KOPT-K1 (cell line): ENCODE data around the gene AKIP1.

Experiments
- H3K27ac ChIP-seq: fragments of 200-600 bp; sonication (generic); 2 replicates; pipeline ENCODE4 v1.5.1; 2016; ENCODE audit warnings: antibody characterized with exemption, mild to moderate bottlenecking, low read depth, low read length; ENCODE audit not compliant: poor library complexity, severe bottlenecking
- H3K36me3 ChIP-seq: fragments of 200-600 bp; sonication (generic); 2 replicates; pipeline ENCODE4 v1.5.1; 2017; ENCODE audit warnings: antibody characterized with exemption, mild to moderate bottlenecking, low read length, moderate library complexity; ENCODE audit not compliant: insufficient read depth
- H3K9me3 ChIP-seq: fragments of 200-600 bp; sonication (generic); 2 replicates; pipeline ENCODE4 v1.5.1; 2017; ENCODE audit warnings: antibody characterized with exemption, low read length, mild to moderate bottlenecking; ENCODE audit not compliant: insufficient read depth, poor library complexity, severe bottlenecking

The AKIP1 gene

DNA sequence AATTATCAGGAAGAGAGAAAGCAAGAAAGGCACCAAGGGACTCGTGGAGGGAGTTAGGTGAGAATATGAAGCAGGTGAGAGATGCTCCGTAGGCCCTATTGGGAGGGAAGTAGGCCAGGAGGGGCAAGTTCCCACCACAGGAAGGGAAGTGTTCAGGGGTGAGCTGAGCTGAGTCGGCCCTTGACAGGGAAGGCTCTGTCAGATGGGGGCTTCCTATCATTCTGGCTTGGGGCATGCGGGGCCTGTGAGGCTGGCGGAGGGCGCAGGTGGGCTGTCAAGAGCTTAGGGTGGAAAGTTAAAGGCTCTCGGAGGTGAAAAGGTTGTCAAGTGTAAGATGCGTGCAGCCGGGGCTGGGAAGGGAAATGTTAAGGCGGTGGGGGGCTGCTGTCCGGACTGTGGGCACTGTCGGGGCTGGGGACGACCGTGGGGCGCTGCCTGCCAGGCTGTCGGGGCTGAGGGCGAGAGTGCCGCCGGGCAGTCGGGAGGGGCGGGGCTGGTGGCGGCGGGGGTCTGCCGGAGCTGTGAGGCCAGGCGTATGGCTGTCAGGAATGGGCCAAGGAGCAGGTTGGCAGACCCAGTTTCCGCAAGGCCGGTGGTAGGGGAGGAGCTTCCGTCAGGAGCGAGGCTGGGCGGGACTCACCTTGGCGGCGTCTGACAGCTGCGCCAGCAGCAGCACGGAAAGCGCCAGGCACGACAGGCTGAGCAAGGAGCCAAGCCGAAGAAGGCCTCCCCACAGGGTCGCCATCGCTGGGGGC is 52.8 kb downstream of the AKIP1 start:
- peak overlapping the region; percentile 86 for H3K27ac ChIP-seq
- H3K36me3 ChIP-seq = peaks cover 6% of the 10 kb centered on the region; the same call in 1 of the 2 replicates
- H3K9me3 ChIP-seq = no peaks in the 10 kb centered on the region

DNA sequence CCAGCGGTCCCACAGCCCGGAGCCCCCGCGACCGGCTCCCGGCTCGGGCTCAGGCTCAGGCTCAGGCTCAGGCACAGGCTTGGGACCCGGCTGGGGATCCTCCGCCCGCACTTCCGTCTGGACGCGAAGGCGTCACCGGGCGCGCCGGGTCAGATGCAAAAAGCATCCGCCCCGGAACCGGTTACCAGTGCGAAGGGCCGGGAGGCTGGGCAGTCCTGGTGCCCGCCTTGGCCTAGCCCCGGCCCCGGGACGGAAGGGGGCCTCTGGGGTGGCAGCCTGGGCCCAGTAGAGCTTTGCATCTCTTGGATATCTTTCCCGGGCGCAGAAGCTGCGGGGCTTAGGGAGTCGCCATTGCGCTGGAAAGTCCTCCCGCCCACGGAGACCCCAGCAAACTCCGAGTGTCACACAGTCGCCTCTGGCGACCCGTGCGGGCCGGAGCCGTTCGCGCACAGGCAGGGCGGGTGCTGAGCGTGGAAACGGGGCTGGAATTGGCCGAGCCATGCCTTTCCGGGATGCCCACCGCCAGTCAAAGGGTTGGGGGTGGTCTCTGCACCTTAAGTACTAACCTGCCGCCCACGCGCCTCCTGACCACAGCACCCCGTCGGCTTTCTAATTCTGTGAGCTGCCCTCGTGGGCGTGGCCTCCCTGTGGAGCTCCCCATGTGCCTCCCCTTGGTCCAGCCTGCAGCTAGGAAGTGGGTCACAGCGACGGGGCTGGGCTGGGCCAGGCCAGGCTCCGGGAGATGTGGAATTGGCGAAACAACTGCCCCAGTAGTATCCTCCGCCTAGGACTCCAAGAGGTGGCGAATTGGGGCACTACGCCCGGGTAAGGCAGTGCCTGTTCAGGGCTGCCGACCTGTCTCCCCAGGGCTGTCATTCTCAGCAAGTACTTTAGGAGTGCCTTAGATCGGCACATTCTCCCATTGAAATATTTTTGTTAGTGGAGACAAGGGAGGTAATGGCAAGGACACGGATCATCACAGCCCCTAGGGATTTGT is 53.6 kb downstream of the AKIP1 start, which contains the start of gene TMEM9B:
TMEM9B (minus strand) TSS at position 119 of the 997 bp plus-strand sequence. CDS start 129 bp downstream, outside the sequence.
- H3K36me3 ChIP-seq = peaks cover 6% of the 10 kb centered on the region; the same call in 1 of the 2 replicates
- H3K27ac ChIP-seq = peak within 1 kb of the TSS; percentile 86

DNA sequence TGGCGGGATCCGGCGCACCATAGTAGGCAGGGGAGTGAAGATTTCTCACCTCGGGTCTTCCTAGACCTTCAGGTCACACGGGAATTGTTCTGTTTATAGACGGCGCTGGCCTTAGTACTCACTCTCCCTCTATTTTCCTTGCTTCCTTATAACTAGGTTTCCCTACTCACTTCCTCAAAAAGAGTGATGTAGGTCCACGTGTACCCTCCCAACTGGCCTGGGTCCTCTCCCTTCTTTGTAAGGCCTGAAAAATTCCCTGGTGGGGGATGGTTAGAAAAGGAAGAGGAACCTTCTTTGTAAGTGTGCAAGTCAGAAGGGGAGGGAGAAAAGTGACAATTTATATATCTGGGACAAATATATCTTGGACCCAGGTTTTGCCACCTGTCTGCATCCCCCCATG is 56.2 kb downstream of the AKIP1 start:
- H3K9me3 ChIP-seq = no peaks in the 10 kb centered on the region
- H3K27ac ChIP-seq = no peak overlapping the region
- peaks cover 6% of the 10 kb centered on the region; the same call in 1 of the 2 replicates for H3K36me3 ChIP-seq

More for the DNA sequence above, 53.6 kb downstream of the AKIP1 start, which contains the start of gene TMEM9B:
- no peaks in the 10 kb centered on the region for H3K9me3 ChIP-seq
